Tibial nerve (tissue), 3 donors: ENCODE data around the gene KRTAP26-1.

Experiments
- POLR2A ChIP-seq, 2 donors: fragments of 450-650 bp; IDR thresholded peaks; one replicate each; pipeline ENCODE4 v1.6.1; 2017; ENCODE audit warnings: antibody characterized with exemption in 2 of 2, mild to moderate bottlenecking in 2 of 2, moderate library complexity in 2 of 2
- TF ChIP-seq, protein P1 (sequence below), 5 experiments: fragments of 200-600 bp in 3 of 5; fragments of 450-650 bp in 2 of 5; sonication (generic) in 3 of 5; IDR thresholded peaks; one replicate each; pipeline ENCODE4 v1.5.1; 2016 to 2019; ENCODE audit warnings: antibody characterized with exemption in 5 of 5, mild to moderate bottlenecking in 3 of 5, moderate library complexity in 2 of 5

DNA sequence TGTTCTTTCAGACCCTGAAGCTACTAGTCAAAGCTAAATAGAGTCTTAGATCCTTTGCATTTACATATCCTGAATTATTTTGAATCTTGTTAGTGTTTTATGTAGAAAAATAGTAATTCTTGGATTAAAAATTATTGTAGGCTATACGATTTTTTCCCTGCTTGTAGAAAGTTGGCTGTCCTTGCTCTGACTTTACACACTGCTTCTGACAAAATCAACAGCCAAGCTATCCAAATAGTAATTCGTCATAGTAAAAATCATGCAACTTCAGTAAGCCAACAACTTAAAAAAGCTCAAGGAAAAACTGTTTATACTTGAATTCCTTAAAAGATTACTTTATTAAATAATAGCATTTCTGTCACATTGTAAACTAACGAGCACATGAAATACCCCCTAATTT is 35.8 kb upstream of the KRTAP26-1 start:
- TF ChIP-seq, protein P1, sequence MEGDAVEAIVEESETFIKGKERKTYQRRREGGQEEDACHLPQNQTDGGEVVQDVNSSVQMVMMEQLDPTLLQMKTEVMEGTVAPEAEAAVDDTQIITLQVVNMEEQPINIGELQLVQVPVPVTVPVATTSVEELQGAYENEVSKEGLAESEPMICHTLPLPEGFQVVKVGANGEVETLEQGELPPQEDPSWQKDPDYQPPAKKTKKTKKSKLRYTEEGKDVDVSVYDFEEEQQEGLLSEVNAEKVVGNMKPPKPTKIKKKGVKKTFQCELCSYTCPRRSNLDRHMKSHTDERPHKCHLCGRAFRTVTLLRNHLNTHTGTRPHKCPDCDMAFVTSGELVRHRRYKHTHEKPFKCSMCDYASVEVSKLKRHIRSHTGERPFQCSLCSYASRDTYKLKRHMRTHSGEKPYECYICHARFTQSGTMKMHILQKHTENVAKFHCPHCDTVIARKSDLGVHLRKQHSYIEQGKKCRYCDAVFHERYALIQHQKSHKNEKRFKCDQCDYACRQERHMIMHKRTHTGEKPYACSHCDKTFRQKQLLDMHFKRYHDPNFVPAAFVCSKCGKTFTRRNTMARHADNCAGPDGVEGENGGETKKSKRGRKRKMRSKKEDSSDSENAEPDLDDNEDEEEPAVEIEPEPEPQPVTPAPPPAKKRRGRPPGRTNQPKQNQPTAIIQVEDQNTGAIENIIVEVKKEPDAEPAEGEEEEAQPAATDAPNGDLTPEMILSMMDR (IDR thresholded peaks at IDR 0.05), result no peak
- TF ChIP-seq POLR2A (IDR thresholded peaks at IDR 0.05), result no peak
